Chondrocyte (in vitro differentiated cells): ENCODE results near the gene DGKB. TPM values are rescaled to one million over a fixed set of nuclear protein-coding genes. Genes with fewer than 3 reads are reported as not detected.
A peak's percentile ranks its signal among the peaks of the same experiment; 100 is the strongest.

ENCODE experiments used
- DNase-seq: peaks from one replicate; pipeline ENCODE4 v3.0.0; 2021; ENCODE audit warnings: mixed read lengths, low spot score
- H3K27ac Mint-ChIP-seq: one replicate; pipeline ENCODE4 v1.8.0; 2021; ENCODE audit warnings: mild to moderate bottlenecking, moderate library complexity, mixed read lengths; ENCODE audit not compliant: unreplicated experiment
- H3K27me3 Mint-ChIP-seq: 2 replicates; pipeline ENCODE4 v1.8.0; 2021; ENCODE audit warnings: low read depth, mixed read lengths
- H3K36me3 Mint-ChIP-seq: 2 replicates; pipeline ENCODE4 v1.8.0; 2021; ENCODE audit warnings: low read depth, mixed read lengths
- H3K4me1 Mint-ChIP-seq: 2 replicates; pipeline ENCODE4 v1.8.0; 2021; ENCODE audit warnings: low read depth, mild to moderate bottlenecking, mixed read lengths
- H3K4me3 Mint-ChIP-seq: one replicate; pipeline ENCODE4 v1.8.0; 2021; ENCODE audit warnings: mild to moderate bottlenecking, moderate library complexity, mixed read lengths; ENCODE audit not compliant: unreplicated experiment
- H3K9me3 Mint-ChIP-seq: 2 replicates; pipeline ENCODE4 v1.8.0; 2021; ENCODE audit warnings: low read depth, mixed read lengths
- CTCF ChIP-seq: fragments of 200-600 bp; sonication (generic); IDR thresholded peaks from 2 replicates; pipeline ENCODE4 v1.5.0; 2021; ENCODE audit warnings: antibody characterized with exemption, mild to moderate bottlenecking, moderate library complexity
- total RNA-seq: library from RNA; stranded (reverse); gene quantifications from 3 replicates; pipeline ENCODE4 v1.2.1, GENCODE V29; 2021

DGKB gene
- total RNA-seq, 1 donor from 2014 or later = 0.60 TPM

DNA sequence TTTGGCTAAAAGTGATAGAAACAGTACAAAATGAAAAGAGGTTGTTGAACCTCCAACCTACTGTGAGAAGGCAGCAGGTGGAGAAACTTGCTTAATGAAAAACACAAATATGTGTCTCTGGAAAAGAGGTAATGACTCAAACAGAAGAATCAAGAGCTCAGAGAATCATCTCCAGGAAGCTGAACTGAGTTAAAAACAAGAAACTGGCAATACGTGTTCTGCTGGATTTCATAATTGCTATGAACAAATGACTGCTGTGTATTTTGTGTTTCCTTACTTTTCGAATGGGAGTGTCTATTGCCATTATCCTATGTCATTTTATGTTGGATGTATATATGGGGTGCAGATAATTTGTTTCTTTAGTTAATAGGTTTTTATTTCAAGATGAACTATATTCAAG lies 401.1 kb downstream of the DGKB start:
- no peak for TF ChIP-seq CTCF
- H3K27me3 Mint-ChIP-seq = no peaks in the 10 kb centered on the region
- no peak for DNase-seq
- no peak overlapping the region for H3K27ac Mint-ChIP-seq
- no peak overlapping the region for H3K4me3 Mint-ChIP-seq
- H3K36me3 Mint-ChIP-seq = no peaks in the 10 kb centered on the region
- no peaks in the 10 kb centered on the region for H3K4me1 Mint-ChIP-seq
- H3K9me3 Mint-ChIP-seq = peaks cover 9% of the 10 kb centered on the region

DNA sequence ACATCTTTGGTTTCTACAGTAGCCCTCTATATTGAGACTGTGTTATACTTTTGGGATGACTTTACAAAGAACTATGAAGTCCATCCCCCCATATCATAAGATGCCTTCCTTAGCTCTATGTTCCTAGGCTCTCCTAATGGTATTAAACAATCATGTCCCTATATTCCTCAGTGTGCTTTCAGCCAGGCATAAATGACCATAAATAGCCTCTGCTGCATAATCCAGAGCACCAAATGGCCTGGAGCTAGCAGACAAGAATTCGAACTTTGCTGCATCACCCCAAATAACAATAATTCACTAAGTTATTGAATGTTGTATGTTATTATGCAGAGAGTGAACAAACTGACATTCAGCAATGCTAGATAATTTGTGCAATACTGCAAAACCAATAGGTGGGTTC lies 405.2 kb downstream of the DGKB start:
- H3K36me3 Mint-ChIP-seq = no peaks in the 10 kb centered on the region
- H3K27ac Mint-ChIP-seq = no peak overlapping the region
- H3K27me3 Mint-ChIP-seq = no peaks in the 10 kb centered on the region
- H3K4me1 Mint-ChIP-seq = no peaks in the 10 kb centered on the region
- peaks cover 9% of the 10 kb centered on the region for H3K9me3 Mint-ChIP-seq
- no peak overlapping the region for H3K4me3 Mint-ChIP-seq
- DNase-seq = no peak
- no peak for TF ChIP-seq CTCF

DNA sequence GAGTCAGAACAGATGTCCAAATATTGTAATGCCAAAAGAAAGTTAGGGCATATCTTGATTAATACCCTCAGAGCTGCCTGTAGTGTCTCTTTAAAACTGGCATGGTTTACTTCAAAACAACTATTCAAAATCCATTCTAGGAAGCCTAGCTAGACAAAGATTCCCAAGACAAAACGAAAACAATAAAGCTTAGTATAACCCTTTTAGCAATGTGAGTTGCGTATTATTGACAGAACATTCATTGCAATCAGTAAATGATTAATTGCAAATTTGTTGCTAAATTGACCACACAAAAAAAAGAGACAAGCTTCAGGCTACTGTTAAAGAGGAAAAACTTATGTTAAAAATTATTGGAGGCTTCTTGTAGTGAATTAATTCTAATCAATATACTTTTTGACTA lies 406.9 kb downstream of the DGKB start:
- H3K36me3 Mint-ChIP-seq = no peaks in the 10 kb centered on the region
- no peak overlapping the region for H3K4me3 Mint-ChIP-seq

GRCh38 chr7:14487701-14488395 lies 414.7 kb downstream of the DGKB start:
- no peaks in the 10 kb centered on the region for H3K36me3 Mint-ChIP-seq
- H3K9me3 Mint-ChIP-seq = no peaks in the 10 kb centered on the region
- H3K4me3 Mint-ChIP-seq = no peak overlapping the region
- no peaks in the 10 kb centered on the region for H3K27me3 Mint-ChIP-seq
- DNase-seq = no peak
- TF ChIP-seq CTCF = no peak
- no peak overlapping the region for H3K27ac Mint-ChIP-seq
- H3K4me1 Mint-ChIP-seq = no peaks in the 10 kb centered on the region

More for the DNA sequence above, 406.9 kb downstream of the DGKB start:
- H3K9me3 Mint-ChIP-seq = no peaks in the 10 kb centered on the region
- no peak for TF ChIP-seq CTCF
- no peaks in the 10 kb centered on the region for H3K4me1 Mint-ChIP-seq
- H3K27ac Mint-ChIP-seq = no peak overlapping the region
- H3K27me3 Mint-ChIP-seq = no peaks in the 10 kb centered on the region
- DNase-seq = no peak

GRCh38 chr7:14483663-14484062 lies 418.9 kb downstream of the DGKB start:
- TF ChIP-seq CTCF = peak; percentile 11
- no peaks in the 10 kb centered on the region for H3K27me3 Mint-ChIP-seq
- no peaks in the 10 kb centered on the region for H3K36me3 Mint-ChIP-seq
- no peak overlapping the region for H3K4me3 Mint-ChIP-seq
- no peaks in the 10 kb centered on the region for H3K9me3 Mint-ChIP-seq
- H3K27ac Mint-ChIP-seq = no peak overlapping the region
- no peaks in the 10 kb centered on the region for H3K4me1 Mint-ChIP-seq
- no peak for DNase-seq
